NCI-H1092 (cell line): ENCODE results near the gene ATPAF2.
A peak's percentile ranks its signal among the peaks of the same experiment; 100 is the strongest.

ENCODE experiments used
- DNase-seq: peaks from one replicate; lab custom pipeline; 2025; lab: John Stamatoyannopoulos, UW

ATPAF2 gene

DNA sequence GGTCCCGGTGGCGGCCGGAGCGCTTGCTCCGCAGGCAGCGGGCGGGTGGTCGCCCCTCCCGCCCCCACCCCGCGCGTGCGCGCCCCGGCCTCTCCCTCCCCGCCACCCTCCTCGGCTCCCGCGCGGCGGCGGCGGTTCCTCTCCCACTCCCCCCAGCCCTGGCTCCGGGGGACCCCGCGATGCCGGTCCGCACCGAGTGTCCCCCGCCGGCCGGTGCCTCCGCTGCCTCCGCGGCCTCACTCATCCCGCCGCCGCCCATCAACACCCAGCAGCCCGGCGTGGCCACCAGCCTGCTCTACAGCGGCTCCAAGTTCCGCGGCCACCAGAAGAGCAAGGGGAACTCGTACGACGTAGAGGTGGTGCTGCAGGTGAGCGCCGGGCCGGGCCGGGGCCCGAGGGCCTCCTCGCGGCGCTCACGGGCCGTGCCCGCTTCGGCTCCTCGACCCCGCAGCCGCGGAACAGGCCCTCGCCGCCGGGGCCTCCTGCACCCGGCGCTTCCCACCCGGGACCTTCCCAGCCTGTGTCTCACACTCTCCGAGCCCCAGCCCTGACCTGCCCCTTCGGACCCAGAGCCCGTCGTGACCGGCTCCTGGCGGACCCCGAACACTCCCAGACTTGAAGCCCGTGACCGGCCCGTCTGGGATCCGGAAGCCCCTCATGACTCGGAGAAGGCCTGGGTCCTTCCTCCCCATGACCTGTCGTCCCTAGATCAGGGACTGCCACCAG, 730 bp upstream of the ATPAF2 start:
- DNase-seq: no peak

DNA sequence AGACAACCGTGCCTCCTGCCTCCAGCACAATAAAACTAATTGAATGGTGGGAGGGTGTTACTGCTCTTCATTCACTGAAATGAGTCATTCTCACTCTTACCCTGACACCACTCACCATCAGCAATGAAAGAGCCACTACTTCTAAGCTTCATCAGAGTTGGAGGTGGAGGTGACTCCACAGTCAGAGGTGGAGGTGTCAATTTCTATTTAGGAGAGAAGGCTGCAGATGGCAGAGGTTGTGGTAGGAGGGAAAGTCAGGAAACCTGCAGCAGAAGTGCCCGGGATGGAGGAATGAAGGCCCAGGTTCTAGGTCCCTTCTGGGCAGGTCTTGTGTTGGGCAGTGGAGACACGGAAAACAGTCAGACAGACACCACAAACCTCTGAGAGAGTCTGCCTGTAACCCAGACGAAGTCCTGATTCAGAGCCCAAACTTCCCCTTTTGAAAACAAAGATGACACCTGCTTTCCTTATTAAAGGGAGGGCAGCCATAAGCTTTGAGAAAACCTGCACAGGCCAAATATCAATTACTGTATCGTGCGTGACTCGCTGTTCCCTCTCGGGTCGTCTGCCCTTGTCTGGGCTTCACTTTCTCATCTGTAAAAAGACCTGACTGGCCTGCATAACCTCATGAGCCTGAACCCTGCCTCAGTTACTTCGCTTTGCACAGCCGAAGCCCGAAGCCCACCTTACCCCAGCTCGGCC, 668 bp downstream of the ATPAF2 start:
- no peak for DNase-seq

DNA sequence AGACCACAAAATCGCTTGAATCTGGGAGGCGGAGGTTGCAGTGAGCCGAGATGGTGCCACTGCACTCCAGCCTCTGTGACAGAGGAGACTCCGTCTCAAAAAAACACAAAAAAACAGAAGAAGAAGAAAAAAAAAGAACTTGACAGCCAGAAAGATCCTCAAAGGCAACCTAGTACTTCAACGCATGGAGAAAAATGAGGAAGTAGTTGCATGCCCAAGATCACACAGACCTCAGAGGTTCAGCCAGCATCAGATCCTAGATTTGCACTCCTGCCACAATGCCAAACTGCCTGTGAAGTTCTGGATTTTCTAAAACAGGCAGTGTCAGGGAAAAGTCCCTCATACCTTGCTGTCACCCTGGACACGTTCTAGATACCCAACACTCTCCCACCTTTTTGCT, 1.5 kb downstream of the ATPAF2 start:
- no peak for DNase-seq

DNA sequence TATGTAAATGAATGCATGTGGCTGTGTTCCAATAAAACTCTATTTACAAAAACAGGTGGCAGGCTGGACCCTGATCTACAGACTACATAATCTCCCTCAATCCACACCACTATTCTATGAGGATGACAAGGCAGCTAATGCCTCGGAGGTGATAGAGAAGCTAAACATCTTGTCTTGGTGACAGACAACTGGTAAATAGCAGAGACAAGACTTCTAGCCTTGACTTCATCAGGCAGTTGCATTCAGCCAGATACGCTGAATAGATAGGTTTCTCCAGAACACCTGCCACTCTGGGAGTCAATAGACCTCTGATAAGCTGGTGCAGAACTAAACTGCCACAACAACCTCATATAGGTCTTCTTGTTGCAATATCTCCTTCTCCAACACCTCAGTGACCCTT, 3.3 kb downstream of the ATPAF2 start:
- DNase-seq: no peak

DNA sequence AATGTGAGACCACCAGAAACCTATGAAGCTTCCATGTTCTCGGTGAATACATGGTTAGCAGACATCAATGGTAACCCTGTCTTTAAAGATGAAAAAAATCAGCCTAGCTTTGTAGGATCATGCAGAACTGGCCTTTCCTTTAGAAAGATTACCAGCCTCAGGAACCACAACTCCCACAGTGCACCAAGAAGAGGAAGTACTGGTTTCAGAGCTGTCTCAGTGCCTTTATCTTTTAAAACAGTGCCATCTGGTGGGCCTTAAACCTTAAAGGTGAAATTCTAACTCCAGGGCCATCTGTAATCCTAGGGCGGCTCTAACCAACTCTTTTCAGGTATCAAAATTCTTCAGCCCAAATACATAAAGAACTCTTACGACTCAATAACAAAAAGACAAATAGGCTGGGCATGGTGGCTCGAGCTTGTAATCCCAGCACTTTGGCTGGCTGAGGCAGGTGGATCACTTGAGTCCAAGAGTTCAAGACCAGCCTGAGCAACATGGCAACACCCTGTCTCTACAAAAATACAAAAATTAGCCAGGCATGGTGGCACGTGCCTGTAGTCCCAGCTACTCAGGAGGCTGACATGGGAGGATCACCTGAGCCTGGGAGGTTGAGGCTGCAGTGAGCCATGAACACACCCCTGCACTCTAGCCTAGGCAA, 5.4 kb downstream of the ATPAF2 start:
- DNase-seq: peak; percentile 84

DNA sequence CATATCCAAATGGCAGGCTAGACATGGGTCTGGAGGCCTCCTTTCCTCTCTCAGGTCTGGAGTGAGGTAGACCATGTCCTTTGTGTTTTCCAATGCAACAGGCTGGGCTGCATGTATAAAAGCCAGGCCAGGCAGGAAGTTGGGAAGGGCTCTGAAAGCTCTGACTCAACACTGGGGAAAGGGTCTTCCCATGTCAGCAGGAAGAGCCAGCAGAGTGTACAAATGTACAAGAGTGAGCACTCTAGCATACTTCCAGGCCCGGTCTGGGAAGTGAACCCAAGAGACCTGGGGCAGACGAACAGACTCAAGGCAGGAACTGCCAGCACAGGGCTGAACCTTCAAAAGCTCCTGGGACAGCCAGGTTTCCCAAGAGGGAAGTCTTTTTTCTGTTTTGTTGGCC, 7.0 kb downstream of the ATPAF2 start:
- no peak for DNase-seq

DNA sequence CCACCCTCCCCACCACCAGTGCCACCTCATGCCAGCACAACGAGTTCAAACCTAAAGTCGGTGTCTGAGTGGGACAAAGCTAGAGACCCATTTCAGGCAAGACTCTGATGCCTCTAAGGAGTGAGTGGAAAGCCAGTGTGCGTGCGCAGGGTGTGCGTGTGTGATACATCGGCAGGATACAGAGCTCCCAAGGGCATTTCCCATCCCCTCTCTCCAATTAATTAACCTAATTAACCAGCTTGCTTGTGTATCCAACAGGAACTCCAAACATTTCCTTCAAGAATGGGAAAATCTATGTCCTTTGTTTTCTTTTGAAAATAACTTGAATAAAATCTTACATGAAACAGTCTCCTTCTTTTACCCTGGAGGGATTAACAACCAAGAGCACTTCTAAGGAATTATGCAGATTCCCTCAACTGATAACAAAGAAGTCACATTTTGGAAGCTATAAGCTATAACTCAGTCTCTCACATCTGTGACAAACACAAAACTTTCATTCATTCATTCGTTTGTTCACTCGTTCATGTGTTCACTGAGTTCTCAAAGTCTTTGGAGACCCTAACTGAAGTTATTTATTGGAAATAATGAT, 9.9 kb downstream of the ATPAF2 start:
- DNase-seq: no peak

DNA sequence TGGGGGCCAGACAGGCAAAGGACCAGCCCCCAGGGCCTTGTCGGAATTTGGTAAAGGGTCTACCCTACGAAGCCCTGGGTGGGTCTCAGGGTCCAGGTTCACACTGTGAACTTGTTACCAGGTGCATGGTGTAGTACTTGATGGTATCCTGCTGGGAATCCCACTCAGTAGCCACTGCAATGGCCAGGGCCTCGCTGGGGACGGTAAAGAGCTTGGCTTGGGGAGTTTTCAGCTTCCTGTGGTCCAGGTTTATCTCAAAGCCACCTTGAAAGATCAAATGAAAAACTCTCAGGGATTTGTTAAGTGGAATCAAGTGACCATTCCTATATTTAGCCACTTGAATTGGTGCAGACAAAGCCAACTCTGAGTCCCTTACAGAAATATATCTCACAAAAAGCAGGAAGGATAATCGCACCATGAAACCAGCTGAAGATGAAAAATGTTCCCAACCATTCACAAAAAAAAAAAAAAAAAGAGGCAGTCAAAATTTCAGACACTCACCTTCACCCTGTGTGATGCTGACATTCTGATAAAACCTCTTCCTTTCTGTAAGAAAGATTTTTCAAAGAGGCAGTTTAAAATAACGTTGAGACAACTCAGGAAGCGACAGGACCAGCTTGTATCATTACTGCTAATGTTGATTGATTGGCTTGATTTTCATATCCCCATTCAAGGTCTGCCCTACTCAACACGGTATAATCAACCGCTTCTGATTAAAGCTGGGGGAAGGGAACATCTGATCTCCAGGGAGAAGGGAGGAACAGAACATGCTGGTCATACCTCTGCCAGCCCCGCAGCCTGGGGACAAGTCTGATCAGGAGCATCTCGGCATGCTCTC, 10.6 kb downstream of the ATPAF2 start:
- DNase-seq: peak; percentile 49

DNA sequence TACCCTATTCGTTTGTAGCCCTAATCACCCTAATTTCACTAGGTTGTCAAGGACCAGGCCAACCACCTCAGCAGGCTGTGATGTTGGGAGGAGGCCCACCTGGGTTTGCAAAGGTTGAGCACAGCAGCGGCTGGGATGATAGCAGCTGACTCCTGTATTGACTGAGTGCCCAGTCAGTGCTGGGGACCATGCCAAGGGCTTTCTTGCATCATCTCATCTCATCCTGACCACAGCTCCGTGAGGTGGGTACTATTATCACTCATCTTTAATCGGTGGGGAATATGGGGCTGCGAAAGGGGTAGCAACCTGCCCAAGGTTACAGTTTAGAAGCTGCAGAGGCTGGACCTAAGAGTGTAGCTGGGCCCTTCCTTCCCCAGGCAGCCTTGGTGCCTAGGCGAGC, 11.7 kb downstream of the ATPAF2 start:
- DNase-seq: no peak

DNA sequence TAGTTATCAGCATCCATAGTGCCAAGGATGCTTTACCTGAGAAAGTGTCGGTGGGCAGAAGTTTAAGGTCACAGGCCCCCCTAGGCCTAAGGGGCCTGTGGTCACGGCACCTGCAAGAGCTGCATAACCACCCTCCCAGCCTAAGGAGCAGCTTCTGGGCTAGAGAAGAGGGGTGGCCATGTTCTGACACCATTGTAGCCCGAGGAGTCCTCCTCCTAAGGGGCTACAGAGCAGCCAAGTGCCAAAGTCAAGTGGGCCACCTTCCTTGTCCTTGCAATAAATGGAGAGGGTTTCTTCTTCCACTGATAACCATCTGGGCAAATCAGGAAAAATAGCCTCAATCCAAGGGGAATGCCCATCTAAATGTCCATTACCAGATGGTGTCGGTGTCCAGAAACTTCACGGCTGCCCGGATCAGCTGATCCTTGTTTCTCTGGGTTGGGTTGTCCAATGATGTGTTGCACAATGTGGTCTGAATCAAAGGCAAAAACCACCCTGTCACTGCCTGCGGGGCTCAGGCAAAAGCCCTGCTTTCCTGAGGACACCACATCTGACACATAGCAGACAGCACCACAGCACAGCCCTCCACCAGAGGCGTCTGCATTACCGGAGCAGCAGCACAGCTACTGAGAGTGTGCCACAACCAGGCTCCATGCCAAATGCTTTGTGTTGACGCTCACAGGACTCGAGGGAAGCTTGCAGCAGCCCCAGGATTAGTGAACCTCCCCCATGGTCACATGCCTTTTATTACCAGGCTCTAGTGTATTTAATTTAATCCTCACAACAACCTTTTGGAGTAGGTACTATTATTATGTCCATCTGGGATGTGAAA, 12.8 kb downstream of the ATPAF2 start:
- peak; percentile 40 for DNase-seq

DNA sequence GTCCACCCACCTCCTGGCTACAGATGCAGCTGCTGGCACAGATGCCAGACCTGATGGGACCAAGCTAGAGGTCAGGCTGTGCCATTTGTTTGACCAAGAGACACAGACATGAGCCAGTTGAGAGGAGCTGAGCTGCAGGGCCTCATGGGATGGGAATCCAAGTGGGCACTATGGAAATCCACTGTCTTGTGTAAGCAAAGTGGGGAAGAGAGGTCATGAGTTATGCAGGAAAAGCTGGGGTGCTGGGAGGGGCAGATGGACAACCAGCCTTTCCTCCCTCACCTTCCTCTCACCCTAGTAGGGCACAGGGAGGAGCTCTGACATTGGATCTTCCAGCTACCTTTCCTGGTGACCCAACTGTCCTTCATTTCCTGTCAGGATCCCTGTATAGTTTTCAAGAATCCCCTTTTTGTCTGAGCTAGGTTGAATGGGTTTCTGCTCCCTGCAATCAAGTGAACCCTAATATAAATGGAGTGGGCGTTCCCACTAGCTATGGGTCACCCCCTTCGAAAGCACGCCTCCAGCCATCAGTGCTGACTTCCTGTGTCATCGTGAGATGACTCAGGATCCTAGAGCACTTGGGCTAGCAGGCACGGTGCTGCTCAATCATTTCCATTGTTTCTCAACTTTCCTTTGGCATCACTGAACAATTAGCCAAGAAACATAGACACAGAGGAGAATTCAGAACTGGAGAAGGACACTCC, 13.6 kb downstream of the ATPAF2 start:
- DNase-seq: no peak

DNA sequence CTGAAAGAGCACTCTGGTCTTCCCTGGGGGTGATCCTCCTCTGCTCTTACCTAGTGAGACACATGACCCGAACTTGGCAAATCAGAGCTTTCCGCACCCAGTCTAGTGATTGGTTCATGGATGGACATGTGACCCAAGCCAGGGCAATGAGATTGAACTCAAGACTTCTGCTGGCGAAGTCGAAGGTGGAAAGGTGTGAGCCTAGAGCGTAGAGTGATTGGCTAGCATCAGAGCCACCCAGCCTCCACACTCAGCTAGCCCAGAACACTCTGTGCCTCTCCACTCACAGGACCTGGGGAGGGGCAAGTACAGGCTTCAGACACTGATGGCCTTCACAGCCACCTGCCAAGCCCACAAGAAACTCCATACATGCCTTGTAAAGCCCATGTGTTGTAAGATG, 17.6 kb downstream of the ATPAF2 start:
- DNase-seq: no peak

DNA sequence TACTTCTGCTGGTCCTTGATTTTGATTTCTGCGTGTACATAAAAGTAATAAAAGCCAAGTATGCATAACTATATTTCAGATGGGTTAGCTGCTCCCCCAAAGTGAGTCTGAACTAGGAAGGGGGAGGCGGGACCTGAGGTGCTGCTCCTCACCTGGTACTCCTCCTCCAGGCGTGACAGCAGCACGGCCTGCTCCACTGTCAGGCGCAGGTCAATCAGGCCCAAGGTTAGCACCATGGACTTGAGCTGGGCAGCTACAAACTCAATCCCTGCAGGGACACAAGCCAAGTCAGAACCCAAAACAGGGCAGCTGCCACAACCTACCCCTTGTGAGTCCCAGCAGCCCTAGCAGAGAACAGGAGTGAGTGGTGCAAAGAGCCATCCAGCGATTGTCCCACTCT, 18.0 kb downstream of the ATPAF2 start:
- no peak for DNase-seq

DNA sequence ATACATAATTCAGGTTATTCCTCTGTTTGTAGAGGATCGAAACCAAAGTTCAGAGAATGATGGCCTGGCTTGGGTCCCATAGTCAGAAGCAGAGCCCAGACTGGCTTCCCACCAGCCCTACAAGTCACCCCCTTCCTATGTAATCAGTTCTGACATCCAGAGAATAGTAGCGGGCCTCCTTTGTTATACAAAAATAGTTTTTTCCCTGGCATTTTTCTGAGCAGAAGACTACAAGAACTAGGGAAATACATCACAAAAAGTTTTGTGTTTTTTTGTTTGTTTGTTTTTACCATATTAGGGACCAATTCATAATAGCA, 19.2 kb downstream of the ATPAF2 start:
- no peak for DNase-seq

DNA sequence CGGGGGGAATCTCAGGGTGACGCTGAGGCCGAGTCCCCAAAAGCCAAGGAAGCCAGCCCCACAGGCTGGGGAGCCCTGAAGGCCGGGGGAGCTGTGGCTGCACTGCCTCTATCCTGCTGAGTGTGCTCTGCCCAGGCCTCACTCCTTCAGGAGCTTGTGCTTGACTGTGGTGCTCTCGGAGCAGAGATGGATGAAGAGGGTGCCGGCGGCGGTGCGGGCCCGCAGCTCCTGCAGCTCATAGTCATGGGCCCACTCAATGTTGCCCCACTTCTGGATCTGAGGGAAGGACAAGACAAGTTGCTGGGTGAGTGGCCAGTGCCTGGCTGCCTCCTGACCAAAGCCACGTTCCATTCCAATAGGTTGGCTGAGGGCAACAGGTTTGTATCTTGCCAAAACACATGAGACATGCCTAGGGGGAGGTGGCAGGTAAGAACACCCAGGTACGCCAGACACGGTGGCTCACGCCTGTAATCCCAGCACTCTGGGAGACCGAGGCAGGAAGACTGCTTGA, 20.5 kb downstream of the ATPAF2 start:
- DNase-seq: no peak

DNA sequence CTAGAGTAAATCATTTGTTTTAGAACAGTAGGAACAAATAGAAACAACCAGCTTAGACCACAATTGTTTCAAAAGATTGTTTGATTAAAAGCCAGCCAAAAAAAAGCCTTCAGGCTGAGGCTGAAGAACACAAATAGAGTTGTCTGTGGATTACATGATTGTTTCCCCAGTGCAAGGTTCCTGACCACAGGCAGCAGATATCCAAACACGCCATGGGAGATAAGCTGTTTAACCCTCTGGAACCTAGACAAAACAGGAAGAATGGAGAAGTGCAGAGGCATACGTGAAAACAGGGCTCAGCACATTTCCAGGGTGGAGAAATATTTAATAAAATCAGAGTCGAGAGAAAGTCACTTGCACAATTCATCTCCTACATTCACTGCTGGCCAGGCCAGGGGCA, 21.0 kb downstream of the ATPAF2 start:
- DNase-seq: no peak

DNA sequence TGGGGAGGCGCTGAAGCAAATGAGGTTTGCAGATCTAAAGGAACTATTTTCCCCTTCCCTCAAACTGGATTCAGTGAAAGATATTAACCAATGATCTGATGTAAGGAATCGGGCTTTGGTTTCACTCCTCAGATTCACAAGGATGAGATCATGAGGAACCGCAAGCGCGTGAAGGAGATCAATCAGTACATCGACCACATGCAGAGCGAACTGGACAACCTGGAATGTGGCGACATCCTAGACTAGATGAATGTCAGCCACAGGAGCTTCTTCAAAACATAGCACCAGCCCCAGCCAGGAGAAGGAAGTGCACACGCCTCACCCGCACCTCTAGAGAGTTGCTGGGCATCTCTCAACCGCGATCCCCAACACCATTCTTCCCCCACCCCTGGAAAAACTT, 22.5 kb downstream of the ATPAF2 start:
- no peak for DNase-seq

DNA sequence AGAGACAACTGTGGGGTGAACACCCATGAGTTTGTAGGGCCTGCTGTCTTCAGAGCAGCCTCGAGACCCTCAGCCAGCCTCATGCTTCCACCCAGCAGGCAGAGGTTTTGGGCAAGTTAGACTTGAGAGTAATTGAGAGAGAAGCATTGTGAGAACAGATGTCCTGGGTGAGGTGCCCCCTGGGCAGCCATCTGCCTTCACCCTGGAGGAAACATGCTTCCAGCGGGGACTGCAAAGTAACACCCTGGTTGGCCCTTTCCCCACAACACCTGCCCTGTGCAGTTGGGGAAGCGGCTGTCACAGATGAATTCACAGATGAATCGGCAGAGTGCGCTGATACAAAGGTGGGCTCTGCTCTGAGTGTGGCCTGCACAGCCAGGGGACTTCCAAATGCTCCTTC, 23.4 kb downstream of the ATPAF2 start:
- DNase-seq: no peak

DNA sequence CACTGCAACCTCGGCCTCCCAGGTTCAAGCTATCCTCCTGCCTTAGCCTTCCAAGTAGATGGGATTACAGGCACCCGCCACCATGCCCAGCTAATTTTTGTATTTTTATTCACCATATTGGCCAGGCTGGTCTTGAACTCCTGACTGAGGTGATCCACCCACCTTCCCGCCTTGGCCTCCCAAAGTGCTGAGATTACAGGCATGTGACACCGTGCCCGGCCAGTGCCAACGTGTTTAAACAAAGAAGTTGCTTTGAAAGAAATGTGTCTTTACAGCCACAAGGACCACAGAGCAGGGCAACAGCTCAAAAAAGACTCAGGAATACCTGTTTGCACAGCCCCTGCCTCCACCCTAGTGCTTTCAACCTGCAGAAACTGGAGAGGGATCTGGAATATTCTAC, 25.0 kb downstream of the ATPAF2 start:
- no peak for DNase-seq

DNA sequence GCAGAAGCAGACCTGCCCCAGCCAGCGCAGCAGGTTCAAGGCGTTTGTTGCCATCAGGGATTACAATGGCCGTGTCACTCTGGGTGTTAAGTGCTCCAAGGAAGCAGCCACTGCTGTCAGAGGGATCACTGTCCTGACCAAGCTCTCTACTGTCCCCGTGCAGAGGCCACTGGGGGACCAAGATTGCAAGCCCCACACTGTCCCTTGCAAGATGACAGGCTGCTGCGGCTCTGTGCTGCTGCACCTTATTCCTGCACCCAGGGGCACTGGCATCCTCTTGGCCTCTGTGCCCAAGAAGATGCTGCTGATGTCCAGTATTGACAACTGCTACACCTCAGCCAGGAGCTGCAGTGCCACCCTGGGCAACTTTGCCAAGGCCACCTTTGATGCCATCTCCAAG, 27.7 kb downstream of the ATPAF2 start:
- no peak for DNase-seq
